Measurements from ENCODE around the gene SAAL1.

DNA sequence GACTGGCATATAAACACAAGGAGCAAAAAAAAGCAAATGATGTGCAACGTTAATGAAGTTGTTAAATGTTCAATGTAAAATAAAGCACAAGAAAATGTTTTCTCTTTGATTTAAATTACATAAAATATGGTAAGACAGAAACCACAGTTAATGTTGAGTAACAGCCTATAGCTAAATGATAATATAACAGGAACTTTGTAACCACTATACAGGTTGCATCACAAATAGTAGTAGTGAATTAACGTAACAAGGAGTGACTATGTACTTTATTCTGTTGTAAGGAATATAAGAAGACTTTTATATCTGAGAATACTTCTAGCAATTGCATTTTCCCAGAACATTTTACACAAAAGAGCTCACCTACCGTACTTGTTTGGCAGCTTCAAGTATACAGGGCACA is 16.9 kb downstream of the SAAL1 start:
- TF ChIP-seq, protein P1, sequence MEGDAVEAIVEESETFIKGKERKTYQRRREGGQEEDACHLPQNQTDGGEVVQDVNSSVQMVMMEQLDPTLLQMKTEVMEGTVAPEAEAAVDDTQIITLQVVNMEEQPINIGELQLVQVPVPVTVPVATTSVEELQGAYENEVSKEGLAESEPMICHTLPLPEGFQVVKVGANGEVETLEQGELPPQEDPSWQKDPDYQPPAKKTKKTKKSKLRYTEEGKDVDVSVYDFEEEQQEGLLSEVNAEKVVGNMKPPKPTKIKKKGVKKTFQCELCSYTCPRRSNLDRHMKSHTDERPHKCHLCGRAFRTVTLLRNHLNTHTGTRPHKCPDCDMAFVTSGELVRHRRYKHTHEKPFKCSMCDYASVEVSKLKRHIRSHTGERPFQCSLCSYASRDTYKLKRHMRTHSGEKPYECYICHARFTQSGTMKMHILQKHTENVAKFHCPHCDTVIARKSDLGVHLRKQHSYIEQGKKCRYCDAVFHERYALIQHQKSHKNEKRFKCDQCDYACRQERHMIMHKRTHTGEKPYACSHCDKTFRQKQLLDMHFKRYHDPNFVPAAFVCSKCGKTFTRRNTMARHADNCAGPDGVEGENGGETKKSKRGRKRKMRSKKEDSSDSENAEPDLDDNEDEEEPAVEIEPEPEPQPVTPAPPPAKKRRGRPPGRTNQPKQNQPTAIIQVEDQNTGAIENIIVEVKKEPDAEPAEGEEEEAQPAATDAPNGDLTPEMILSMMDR (IDR thresholded peaks at IDR 0.05; ENCODE audit: poor library complexity, severe bottlenecking), result no peak
- TF ChIP-seq POLR2AphosphoS5 (IDR thresholded peaks at IDR 0.05), result no peak
- no peak for TF ChIP-seq TAF1 (IDR thresholded peaks at IDR 0.05; ENCODE audit: low read depth)
- no peak for TF ChIP-seq EP300 (conservative IDR thresholded peaks at IDR 0.05; ENCODE audit: poor library complexity, severe bottlenecking)
- no peak for TF ChIP-seq RAD21 (conservative IDR thresholded peaks at IDR 0.05)
- no peak for TF ChIP-seq EZH2 (IDR thresholded peaks at IDR 0.05; ENCODE audit: borderline replicate concordance, insufficient read depth, low read length, poor library complexity, severe bottlenecking)
- TF ChIP-seq, protein P2, sequence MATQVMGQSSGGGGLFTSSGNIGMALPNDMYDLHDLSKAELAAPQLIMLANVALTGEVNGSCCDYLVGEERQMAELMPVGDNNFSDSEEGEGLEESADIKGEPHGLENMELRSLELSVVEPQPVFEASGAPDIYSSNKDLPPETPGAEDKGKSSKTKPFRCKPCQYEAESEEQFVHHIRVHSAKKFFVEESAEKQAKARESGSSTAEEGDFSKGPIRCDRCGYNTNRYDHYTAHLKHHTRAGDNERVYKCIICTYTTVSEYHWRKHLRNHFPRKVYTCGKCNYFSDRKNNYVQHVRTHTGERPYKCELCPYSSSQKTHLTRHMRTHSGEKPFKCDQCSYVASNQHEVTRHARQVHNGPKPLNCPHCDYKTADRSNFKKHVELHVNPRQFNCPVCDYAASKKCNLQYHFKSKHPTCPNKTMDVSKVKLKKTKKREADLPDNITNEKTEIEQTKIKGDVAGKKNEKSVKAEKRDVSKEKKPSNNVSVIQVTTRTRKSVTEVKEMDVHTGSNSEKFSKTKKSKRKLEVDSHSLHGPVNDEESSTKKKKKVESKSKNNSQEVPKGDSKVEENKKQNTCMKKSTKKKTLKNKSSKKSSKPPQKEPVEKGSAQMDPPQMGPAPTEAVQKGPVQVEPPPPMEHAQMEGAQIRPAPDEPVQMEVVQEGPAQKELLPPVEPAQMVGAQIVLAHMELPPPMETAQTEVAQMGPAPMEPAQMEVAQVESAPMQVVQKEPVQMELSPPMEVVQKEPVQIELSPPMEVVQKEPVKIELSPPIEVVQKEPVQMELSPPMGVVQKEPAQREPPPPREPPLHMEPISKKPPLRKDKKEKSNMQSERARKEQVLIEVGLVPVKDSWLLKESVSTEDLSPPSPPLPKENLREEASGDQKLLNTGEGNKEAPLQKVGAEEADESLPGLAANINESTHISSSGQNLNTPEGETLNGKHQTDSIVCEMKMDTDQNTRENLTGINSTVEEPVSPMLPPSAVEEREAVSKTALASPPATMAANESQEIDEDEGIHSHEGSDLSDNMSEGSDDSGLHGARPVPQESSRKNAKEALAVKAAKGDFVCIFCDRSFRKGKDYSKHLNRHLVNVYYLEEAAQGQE (IDR thresholded peaks at IDR 0.05; ENCODE audit: borderline replicate concordance), result no peak
- TF ChIP-seq MXI1 (conservative IDR thresholded peaks at IDR 0.05; ENCODE audit: poor library complexity, severe bottlenecking), result no peak
